LHCN-M2 (cell line): ENCODE results near the gene GATAD2A. TPM values are rescaled to one million over a fixed set of nuclear protein-coding genes. Genes with fewer than 3 reads are reported as not detected.
"Not testable (repeated sequence)": the region's sequence is repeated elsewhere in the genome, so short reads cannot be mapped to it uniquely, and the experiment has no call there.

Experiments used
- DNase-seq: peaks from one replicate; pipeline ENCODE4 v3.0.0-alpha.2; 2012; ENCODE audit warnings: low read depth
- total RNA-seq: library from RNA; depleted of rRNA; stranded (reverse); fragments of >200 nt; gene quantifications from 2 replicates; pipeline ENCODE4 v1.2.3, GENCODE V29; 2014

The GATAD2A gene
- total RNA-seq, 1 experiment from 2014 or later = 64.1 TPM

GRCh38 chr19:19465436-19466070 is 60.1 kb downstream of the GATAD2A start:
- DNase-seq = no peak

- no peak for DNase-seq
Observed at GRCh38 chr19:19466201-19466600, 60.7 kb downstream of the GATAD2A start.

- peak; percentile 57 for DNase-seq
Observed at GRCh38 chr19:19468424-19469050, 63.1 kb downstream of the GATAD2A start.

- DNase-seq = no peak
Observed at GRCh38 chr19:19470579-19470978, 65.1 kb downstream of the GATAD2A start.

- DNase-seq = no peak
Observed at GRCh38 chr19:19471682-19472081, 66.2 kb downstream of the GATAD2A start.

- DNase-seq = not testable (repeated sequence)
Observed at GRCh38 chr19:19472106-19472505, 66.6 kb downstream of the GATAD2A start.

- peak; percentile 94 for DNase-seq
Observed at GRCh38 chr19:19475015-19475765, 69.7 kb downstream of the GATAD2A start.

GRCh38 chr19:19475849-19476828 is 70.7 kb downstream of the GATAD2A start:
- peak; percentile 43 for DNase-seq

GRCh38 chr19:19477705-19478383 is 72.4 kb downstream of the GATAD2A start:
- DNase-seq = no peak

- no peak for DNase-seq
Observed at GRCh38 chr19:19480688-19481087, 75.2 kb downstream of the GATAD2A start.

- DNase-seq = no peak
Observed at GRCh38 chr19:19482809-19483596, 77.5 kb downstream of the GATAD2A start.

GRCh38 chr19:19485161-19485997 is 79.9 kb downstream of the GATAD2A start:
- peak; percentile 70 for DNase-seq

- DNase-seq = no peak
Observed at GRCh38 chr19:19485998-19486290, 80.5 kb downstream of the GATAD2A start.

GRCh38 chr19:19486343-19487076 is 81.0 kb downstream of the GATAD2A start:
- DNase-seq = no peak

- no peak for DNase-seq
Observed at GRCh38 chr19:19487077-19487949, 81.8 kb downstream of the GATAD2A start.

GRCh38 chr19:19487950-19488874 is 82.7 kb downstream of the GATAD2A start:
- DNase-seq = no peak
